ENCODE data around the gene CCDC124.

CCDC124 gene

DNA sequence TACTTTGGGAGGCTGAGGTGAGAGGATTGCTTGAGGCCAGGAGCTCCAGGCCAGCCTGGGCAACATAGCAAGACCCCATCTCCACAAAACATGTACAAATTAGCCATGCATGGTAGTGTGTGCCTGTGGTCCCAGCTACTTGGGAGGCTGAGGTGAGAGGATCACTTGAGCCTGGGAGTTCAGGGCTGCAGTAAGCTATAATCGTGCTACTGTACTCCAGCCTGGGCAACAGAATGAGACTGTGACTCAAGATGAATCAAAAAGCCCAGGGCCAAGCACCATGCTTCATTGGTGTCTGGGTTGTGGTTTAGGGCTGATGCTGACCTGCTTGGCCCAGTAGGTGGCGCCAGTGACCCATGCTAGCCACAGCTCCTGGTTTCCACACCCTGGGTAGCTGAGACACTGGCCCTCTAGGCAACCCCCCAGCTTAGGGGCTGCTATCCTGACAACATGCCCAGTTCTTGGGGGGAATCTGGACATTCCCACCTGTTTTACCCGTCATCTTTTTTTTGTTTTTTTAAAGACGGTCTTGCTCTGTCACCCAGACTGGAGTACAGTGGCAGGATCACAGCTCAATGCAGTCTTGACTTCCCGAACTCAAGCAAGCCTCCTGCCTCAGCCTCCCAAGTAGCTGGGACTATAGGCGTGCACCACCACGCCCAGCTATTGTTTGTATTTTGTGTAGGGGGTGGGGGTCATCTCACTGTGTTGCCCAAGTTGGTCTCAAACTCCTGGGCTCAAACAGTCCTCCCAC lies 5.5 kb downstream of the CCDC124 start:
- no peak for TF ChIP-seq ZFX (IDR thresholded peaks at IDR 0.05)
- TF ChIP-seq, protein P1, sequence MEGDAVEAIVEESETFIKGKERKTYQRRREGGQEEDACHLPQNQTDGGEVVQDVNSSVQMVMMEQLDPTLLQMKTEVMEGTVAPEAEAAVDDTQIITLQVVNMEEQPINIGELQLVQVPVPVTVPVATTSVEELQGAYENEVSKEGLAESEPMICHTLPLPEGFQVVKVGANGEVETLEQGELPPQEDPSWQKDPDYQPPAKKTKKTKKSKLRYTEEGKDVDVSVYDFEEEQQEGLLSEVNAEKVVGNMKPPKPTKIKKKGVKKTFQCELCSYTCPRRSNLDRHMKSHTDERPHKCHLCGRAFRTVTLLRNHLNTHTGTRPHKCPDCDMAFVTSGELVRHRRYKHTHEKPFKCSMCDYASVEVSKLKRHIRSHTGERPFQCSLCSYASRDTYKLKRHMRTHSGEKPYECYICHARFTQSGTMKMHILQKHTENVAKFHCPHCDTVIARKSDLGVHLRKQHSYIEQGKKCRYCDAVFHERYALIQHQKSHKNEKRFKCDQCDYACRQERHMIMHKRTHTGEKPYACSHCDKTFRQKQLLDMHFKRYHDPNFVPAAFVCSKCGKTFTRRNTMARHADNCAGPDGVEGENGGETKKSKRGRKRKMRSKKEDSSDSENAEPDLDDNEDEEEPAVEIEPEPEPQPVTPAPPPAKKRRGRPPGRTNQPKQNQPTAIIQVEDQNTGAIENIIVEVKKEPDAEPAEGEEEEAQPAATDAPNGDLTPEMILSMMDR (conservative IDR thresholded peaks at IDR 0.05), result peak; percentile 96
- no peak overlapping the region for H3K27ac ChIP-seq

DNA sequence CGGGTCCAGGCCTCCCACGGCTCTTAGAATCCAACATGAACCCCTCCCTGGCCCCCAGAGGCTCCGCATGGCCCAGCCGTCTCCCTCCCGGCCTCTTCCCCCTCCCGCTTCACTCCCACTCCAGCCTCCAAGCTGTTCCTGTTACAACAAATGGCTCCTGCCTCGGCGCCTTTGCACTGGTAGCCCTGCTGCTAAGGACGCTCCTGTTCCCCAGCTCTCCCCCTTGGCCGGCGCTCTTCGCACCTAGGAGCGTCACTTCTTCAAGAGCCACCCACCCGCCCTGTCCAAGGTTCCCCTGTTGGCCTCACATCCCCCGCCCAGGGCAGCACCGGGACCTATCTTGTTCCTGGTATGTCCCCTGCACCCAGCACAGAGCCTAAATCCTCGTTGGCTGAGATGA lies 9.4 kb downstream of the CCDC124 start:
- TF ChIP-seq, protein P1 (conservative IDR thresholded peaks at IDR 0.05), result no peak
- no peak for TF ChIP-seq ZFX (IDR thresholded peaks at IDR 0.05)
- H3K27ac ChIP-seq, result no peak overlapping the region

DNA sequence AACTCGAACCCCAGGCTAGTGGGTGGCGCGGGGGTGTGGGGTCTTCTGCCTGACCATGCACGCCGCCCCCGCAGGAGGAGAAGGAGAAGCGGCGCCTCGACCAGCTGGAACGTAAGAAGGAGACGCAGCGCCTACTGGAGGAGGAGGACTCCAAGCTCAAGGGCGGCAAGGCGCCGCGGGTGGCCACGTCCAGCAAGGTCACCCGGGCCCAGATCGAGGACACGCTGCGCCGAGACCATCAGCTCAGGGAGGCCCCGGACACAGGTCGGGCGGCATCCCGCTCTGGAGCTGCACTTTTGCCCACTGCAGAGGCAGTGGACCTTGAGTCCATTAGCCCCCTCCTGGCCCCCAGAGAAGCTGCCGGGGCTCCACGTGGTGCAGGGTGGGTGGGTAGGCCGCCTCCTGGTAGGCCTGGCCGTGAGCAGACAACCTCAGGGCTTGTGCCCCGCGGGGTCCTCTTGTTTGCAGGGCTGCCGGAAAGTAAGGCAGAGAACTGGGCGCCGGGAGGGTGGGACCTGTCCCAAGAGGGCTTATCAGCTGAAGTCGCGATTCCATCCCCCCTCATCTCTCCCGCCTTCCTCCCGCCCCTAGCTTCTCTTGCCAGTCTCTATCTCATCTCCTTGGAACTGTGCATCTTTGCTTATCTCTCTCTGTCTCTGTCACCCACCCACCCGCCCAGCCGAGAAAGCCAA lies 9.9 kb downstream of the CCDC124 start:
- TF ChIP-seq, protein P1 (conservative IDR thresholded peaks at IDR 0.05), result no peak
- no peak for TF ChIP-seq ZFX (IDR thresholded peaks at IDR 0.05)
- H3K27ac ChIP-seq, result no peak overlapping the region

DNA sequence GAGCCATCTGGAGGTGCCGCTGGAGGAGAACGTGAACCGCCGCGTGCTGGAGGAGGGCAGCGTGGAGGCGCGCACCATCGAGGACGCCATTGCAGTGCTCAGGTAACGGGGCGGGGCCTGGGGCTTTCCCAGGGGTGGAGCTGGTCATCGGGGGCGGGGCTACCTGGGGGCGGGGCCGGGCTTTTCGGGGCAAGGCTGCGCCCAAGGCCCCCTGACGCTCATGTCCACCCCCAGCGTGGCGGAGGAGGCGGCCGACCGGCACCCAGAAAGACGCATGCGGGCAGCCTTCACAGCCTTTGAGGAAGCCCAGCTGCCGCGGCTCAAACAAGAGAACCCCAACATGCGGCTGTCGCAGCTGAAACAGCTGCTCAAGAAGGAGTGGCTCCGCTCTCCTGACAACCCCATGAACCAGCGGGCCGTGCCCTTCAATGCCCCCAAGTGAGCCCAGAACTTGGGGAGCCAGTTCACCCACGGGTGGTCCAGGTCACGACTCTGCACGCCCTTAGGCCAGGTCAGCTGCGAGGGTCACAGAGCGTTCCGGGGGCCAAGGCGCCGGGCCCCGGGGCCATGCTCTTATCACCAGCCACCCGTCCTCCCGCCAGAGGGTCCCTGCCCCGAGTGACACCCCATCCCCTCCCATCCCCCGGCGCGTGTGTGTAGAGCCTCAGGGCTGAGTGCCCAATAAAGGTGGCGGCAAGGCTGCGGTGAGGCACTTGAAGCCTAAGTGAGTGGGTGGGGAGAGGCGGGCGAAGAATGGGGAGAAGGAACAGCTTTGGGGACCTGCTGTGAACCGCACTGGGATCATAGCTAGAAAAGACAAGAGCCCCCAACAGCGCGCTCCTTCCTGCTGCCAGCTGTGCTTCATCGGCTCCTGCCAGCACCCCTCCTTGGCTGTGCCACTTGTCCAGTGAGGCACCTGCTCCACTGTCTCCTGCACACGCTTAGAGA lies 10.7 kb downstream of the CCDC124 start:
- no peak overlapping the region for H3K27ac ChIP-seq
- TF ChIP-seq, protein P1 (conservative IDR thresholded peaks at IDR 0.05), result no peak
- TF ChIP-seq ZFX (IDR thresholded peaks at IDR 0.05), result no peak

DNA sequence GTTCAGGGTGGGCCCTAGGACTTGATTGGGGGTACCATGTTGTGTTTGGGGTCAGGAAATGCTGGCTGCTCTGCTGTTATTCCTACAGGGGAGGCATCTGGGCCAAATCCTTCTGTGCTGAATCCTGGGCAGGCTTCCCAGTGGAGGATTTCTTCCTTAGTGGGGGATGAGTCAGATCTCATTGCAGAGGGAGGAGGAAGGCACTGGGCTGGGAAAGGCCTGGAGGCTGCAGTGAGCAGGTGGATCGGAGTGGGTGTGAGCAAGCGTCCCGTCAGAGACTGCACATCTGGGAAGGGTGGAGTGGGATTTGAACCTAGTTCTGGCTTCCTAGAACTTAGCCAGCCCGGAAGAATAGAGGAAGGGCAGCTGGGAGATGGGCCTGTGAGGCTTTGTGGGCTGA lies 11.5 kb downstream of the CCDC124 start:
- H3K27ac ChIP-seq, result no peak overlapping the region
- TF ChIP-seq, protein P1 (conservative IDR thresholded peaks at IDR 0.05), result no peak
- TF ChIP-seq ZFX (IDR thresholded peaks at IDR 0.05), result no peak

DNA sequence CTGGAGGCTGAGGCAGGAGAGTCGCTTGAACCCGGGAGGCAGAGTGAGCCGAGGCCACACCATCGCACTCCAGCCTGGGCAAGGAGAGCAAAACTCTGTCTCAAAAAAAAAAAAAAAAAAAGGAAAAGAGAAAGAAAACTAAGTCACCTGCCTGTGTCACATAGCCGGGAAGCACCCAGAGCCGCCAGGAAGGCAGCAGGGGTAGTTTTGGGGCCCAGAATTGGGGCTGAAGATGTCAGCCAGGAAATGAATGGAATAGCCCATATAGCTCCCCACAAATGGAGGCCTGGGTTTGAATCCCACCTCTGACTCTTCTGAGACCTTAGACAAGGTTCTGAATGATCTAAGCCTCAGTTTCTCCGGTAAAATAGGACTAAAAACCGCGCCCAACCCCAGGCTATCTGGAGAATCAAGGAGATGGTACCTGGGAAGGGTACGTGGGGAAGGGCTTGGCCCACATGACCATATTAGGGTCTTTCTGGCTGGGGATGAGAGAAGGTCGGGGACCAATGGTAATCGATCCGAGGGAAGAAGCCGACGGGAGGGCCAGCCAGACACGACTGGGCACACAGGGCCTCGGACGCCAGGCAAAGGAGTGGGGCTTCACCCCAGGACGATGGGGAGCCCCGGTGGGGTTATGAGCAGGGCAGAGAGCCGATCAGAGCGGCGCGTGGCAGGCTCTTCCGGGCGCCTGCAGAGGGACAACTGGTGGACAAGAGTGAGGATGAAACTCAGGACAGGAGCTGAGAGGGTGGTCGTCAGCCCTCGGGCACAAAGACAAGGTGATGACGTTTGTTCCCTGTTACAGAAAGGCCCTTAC lies 14.4 kb downstream of the CCDC124 start:
- TF ChIP-seq, protein P1 (conservative IDR thresholded peaks at IDR 0.05), result no peak
- no peak for TF ChIP-seq ZFX (IDR thresholded peaks at IDR 0.05)
- H3K27ac ChIP-seq, result peak overlapping the region; percentile 9; the same call in 1 of the 2 replicates
